RWPE2 (cell line): Measurements from ENCODE around the gene LRRC26.

ENCODE experiments used
- ATAC-seq: fragments of 200-7000 bp; cut with Tn5 transposase; 3 replicates; pipeline ENCODE4 v1.9.1; 2021; ENCODE audit warnings: low read depth
- DNase-seq: peaks from one replicate; pipeline ENCODE4 v3.0.0-alpha.2; 2020; ENCODE audit warnings: low spot score
- H3K27ac ChIP-seq: fragments of 450-650 bp; 2 replicates; pipeline ENCODE4 v1.5.1; 2017; ENCODE audit warnings: mild to moderate bottlenecking; ENCODE audit not compliant: poor library complexity, severe bottlenecking
- H3K27me3 ChIP-seq: fragments of 250-450 bp; sonication (Bioruptor Pico); 2 replicates; pipeline ENCODE4 v1.5.1; 2021; ENCODE audit warnings: mild to moderate bottlenecking, moderate library complexity; ENCODE audit not compliant: insufficient read depth, poor library complexity, severe bottlenecking
- H3K36me3 ChIP-seq: fragments of 250-450 bp; sonication (Bioruptor Pico); 2 replicates; pipeline ENCODE4 v1.5.1; 2020; ENCODE audit warnings: low read depth, mild to moderate bottlenecking, moderate library complexity
- H3K4me1 ChIP-seq: fragments of 250-450 bp; sonication (Bioruptor Pico); 2 replicates; pipeline ENCODE4 v1.5.1; 2021; ENCODE audit warnings: mild to moderate bottlenecking, moderate library complexity; ENCODE audit not compliant: insufficient read depth, poor library complexity, severe bottlenecking
- H3K4me3 ChIP-seq: fragments of 250-450 bp; sonication (Bioruptor Pico); 2 replicates; pipeline ENCODE4 v1.5.1; 2021; ENCODE audit warnings: mild to moderate bottlenecking, moderate library complexity; ENCODE audit not compliant: severe bottlenecking
- H3K9me3 ChIP-seq: fragments of 250-450 bp; sonication (Bioruptor Pico); 2 replicates; pipeline ENCODE4 v1.5.1; 2021; ENCODE audit warnings: mild to moderate bottlenecking, moderate library complexity; ENCODE audit not compliant: severe bottlenecking
- CTCF ChIP-seq: fragments of 450-650 bp; IDR thresholded peaks from one replicate; pipeline ENCODE4 v1.5.1; 2017; ENCODE audit warnings: mild to moderate bottlenecking, moderate library complexity; ENCODE audit not compliant: poor library complexity, severe bottlenecking

LRRC26 gene

GRCh38 chr9:137174722-137175293 is 5.0 kb upstream of the LRRC26 start:
- DNase-seq, result no peak
- TF ChIP-seq CTCF, result no peak
- Histone ChIP-seq H3K9me3 (no peaks in the 10 kb centered on the region), H3K27ac (no peak overlapping the region), H3K4me1 (no peaks in the 10 kb centered on the region), H3K27me3 (peaks cover 47% of the 10 kb centered on the region), H3K4me3 (no peak overlapping the region), H3K36me3 (no peaks in the 10 kb centered on the region; the same call in 1 of the 2 replicates)
- ATAC-seq, result peak; percentile 30

GRCh38 chr9:137173796-137174664 is 4.2 kb upstream of the LRRC26 start:
- no peaks in the 10 kb centered on the region for H3K9me3 ChIP-seq
- H3K4me1 ChIP-seq, result no peaks in the 10 kb centered on the region
- H3K27me3 ChIP-seq, result peaks cover 53% of the 10 kb centered on the region
- ATAC-seq (no peak), DNase-seq (no peak)
- H3K36me3 ChIP-seq, result no peaks in the 10 kb centered on the region
- H3K27ac ChIP-seq, result no peak overlapping the region
- no peak overlapping the region for H3K4me3 ChIP-seq
- no peak for TF ChIP-seq CTCF

- ATAC-seq (0 out of 3 replicates have a peak, but pooled peaks have one; percentile 3), DNase-seq (no peak)
- no peaks in the 10 kb centered on the region for H3K4me1 ChIP-seq
- H3K36me3 ChIP-seq, result no peaks in the 10 kb centered on the region
- no peaks in the 10 kb centered on the region for H3K9me3 ChIP-seq
- peaks cover 62% of the 10 kb centered on the region for H3K27me3 ChIP-seq
- H3K4me3 ChIP-seq, result no peak overlapping the region
- TF ChIP-seq CTCF, result no peak
- H3K27ac ChIP-seq, result no peak overlapping the region
Measured at GRCh38 chr9:137172901-137173795, 3.3 kb upstream of the LRRC26 start.

GRCh38 chr9:137171149-137171900 is 1.5 kb upstream of the LRRC26 start:
- TF ChIP-seq CTCF, result no peak
- Histone ChIP-seq H3K27me3 (peaks cover 80% of the 10 kb centered on the region), H3K36me3 (no peaks in the 10 kb centered on the region), H3K4me3 (no peak overlapping the region), H3K9me3 (no peaks in the 10 kb centered on the region), H3K27ac (no peak overlapping the region), H3K4me1 (no peaks in the 10 kb centered on the region)
- ATAC-seq (no peak), DNase-seq (no peak)
